CD4-positive, alpha-beta T cell treated with Interleukin-2 at 100 ng/mL for 4 hours (primary cell): ENCODE results near the gene IER2.
A peak's percentile ranks its signal among the peaks of the same experiment; 100 is the strongest.
"Not testable (repeated sequence)": the region's sequence is repeated elsewhere in the genome, so short reads cannot be mapped to it uniquely, and the experiment has no call there.

Experiments used
- DNase-seq: peaks from one replicate; pipeline ENCODE4 v3.0.0-alpha.2; 2020; ENCODE audit warnings: low spot score

The IER2 gene

DNA sequence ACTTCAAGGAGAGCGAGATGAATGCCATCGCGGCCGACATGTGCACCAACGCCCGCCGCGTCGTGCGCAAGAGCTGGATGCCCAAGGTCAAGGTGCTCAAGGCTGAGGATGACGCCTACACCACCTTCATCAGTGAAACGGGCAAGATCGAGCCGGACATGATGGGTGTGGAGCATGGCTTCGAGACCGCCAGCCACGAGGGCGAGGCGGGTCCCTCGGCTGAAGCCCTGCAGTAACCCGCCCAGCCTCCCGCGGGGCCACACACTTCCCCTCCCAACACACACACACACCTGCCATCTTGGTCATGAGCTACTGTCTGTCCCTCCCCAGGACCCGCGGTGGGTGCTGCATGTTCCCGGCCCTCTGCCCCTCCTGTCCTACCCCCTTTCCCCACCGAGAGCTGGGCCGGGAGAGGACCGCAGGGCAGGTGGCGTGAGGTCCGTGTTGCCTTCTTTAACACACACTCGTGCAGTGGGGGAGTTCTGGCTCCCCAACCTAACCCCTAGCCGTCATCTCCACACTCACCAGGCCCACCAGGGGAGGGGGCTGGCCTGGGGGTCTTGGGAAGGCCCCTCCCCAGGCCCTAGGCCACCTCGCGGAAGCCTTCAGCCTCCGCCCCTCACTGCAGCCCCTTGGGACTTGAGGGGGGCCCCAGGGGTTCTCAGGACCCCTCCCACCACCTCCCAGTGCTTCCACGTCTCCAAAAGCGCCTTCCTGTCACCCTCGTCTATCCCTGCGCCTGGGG lies 11.9 kb upstream of the IER2 start:
- DNase-seq: no peak

DNA sequence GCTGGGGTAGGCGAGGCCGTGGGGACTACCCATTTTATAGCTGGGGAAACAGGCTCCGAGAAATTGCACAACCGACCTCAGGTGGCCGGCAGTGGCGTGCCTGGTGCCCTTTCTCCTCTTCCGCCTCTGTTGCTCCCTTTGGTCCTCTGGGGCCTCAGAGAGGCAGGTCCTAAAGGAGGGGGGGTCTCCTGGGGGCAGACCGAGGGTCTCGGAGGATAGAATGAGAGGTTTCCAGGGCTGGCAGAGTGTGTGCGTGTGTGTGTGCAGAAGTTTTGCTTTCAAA lies 11.4 kb upstream of the IER2 start:
- DNase-seq: no peak

DNA sequence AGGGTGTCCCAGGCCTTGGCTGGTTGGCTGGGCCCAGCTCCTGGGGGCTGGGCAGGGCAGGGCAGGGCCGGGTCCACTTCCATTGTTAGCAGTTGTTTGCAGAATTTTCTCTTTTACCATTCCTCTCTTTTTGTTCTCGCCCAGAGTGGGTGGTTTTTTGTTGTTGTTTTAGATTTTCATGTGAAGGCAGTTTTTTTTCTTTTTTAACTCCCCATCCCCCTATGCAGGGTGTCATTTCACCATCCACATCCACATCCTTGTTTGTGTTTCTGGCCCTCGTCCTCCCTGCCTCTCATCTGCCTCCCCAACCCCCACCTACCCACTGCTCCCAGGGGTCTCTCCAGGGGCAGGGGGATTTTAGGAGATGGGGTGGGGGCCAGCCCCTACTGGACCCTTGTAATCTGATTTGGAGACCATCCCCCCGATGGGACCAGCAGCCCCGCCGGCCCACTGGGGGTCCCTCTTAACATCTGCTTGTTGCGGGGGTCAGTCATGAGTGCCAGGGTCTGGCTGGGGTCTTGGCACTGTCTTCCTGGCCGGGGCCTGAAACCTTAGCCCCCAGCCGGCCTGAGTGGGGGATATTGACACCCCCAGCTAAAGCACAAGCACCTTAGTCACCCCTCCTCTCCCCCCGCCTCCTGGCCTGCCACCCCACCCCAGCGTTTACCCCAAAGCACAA lies 10.4 kb upstream of the IER2 start:
- no peak for DNase-seq

DNA sequence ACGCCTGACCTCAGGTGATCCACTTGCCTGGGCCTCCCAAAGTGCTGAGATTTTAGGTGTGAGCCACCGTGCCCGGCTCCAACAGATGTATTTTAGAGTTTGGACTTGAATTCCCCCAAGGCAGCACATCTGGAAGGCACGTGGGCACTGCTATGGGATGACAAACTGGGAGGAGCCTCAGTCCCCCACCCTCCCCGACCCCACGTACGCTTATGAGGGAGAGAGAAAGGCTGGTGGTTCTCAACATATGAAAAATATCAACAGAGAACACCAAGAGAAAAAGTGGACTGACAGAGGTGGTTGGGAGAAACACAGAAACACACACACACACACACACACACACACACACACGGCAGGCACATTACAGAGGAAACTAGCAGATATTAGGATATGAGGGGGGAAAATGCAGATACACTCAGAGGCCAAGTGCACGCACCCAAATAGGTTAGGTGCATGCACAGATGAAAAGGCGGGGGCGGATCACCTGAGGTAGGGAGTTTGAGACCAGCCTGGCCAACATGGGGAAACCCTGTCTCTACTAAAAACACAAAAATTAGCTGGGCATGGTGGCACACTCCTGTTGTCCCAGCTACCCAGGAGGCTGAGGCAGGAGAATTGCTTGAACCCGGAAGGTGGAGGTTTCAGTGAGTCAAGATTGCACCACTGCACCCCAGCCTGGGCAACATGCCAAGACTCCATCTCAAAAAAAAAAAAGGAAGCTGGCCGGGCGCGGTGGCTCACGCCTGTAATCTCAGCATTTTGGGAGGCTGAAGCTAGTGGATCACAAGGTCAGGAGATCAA lies 3.2 kb upstream of the IER2 start:
- DNase-seq: no peak

DNA sequence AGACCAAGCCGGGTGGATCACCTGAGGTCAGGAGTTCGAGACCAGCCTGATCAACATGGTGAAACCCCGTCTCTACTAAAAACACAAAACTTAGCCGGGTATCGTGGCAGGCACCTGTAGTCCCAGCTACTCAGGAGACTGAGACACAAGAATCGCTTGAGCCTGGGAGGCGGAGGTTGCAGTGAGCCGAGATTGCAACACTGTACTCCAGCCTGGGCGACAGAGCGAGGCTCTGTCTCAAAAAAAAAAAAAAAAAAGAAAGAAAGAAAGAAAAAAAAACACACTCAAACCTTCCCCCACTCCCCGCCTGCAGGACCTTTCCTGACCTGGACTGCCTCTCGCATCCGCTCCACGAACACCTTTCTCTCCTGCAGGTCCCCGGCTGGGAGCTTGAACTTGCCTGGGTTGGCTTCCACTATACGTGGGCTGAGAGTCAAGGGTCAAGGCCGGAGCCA lies 1.0 kb upstream of the IER2 start:
- DNase-seq: not testable (repeated sequence)

DNA sequence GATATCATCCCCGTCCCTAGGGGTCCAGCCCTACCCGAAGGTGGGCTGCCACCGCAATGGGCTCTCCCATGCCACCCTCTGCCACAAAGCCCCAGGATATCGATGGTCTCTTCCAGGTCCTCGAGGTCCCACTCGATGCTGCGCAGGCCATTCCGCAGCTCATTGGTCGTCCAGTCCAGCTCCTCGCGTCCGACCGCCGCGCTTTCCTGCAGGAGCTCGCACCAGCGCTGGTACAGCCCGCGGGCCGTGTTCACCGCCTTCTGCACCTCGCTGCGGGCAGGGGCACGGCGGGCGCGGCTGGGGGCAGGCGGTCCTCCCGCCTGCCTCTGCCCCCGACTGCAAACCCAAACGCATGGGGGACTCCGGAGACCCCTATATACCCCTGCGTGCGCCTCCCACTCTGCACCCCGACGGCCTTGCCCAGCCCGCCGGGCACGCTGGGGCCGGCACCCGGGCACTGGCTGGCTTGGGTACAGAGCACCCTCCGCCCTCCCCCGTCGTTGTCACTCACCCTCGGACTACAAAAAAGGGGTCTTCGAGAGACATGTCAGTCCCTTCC lies 504 bp upstream of the IER2 start:
- DNase-seq: no peak

DNA sequence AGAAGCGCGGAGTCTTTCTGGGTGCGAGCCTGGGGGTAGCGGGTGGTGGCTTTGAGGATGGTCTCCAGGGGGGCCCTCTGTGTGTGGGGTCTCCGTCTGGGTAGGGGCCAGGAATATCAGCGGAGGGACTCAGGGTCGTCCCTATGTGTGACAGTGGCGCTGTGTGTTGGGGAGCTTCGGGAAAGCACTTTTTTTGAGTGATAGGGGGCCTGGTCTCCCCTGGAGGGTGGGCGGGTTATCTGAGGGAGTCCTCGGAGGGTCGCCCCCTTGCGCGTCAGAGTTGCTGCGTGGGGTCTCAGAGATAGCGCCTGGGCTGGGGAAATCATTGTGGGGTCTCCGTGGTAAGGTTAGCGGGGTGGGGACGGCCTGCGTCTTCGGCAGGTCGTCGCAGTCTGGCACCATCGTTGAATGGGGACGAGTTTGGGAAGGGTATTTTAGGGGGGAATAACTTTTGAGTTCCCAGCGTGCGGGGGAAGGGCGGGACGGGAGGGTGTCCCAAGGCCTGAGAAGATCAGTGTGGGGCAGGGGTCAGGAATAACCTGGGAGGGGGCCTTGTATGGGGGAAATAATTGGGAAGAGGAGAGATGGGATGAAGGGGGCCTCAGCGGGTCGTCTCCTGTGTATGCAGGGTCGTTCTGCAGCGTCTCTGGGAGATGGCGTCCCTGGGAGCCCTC lies 857 bp downstream of the IER2 start:
- DNase-seq: no peak

DNA sequence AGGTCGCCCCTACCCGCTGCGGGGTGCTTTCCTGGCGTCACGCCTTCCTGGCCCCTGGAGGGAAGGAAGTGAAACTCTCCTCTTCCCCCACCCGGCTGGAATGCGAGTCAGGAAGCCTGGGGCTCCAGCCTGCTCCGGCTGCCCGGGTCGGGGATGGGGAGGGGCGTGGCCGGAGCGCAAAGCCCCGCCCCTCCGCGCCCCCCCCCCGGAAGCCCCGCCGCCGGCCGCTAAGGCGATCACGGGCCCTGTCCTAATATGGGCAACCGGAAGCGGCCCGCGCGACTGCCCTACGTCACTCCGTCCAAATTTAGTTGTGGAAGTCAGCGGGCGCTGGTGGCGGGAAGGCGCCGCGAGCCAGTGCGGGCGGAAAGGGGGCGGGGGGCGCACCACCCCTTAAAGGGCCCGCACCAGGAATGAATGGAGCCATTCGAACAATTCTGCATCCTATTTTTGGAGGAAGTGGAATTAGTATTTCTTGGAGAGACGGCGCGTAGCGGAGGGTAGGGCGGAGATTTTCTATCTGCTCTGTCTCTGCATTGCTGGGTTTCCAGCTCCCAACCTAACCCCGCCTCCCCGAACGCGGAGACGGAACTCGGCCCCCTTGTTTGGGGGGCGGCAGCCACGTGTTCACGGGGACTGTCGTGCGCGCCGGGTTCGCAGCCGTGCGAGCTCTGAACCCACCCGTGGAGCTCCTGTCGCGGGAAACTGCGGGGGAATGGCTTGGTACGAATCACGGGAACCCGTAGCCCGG lies 1.6 kb downstream of the IER2 start:
- peak; percentile 97 for DNase-seq

DNA sequence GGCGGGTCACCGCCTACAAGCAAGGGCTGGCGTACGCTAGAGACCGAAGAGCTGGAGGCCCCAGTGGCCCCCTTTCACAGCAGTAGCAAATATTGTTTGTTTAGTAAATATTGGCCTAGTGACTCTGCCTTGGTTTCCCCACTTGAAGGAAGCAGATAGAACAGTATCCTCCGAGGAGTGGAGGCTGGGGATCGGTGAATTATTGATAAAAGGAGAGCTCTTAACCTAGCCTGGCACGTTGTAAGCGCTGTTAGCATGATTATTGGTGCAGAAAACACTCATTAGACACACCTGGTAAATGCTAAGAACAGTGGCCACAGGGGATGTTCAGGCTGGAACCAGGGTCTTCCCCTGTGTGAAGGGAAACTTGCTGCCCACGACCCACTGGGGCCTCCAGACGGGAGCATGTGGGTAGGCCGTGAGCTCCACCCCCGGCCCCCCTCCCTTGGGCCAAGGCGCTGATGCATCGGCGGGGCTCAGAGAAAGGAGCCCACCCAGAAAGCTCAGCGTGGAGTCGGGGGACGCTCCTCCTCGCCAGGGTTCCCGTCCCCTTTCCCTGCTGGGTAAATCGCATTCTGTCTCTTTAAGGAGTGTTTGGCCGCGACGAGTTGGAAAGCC lies 2.3 kb downstream of the IER2 start:
- no peak for DNase-seq

DNA sequence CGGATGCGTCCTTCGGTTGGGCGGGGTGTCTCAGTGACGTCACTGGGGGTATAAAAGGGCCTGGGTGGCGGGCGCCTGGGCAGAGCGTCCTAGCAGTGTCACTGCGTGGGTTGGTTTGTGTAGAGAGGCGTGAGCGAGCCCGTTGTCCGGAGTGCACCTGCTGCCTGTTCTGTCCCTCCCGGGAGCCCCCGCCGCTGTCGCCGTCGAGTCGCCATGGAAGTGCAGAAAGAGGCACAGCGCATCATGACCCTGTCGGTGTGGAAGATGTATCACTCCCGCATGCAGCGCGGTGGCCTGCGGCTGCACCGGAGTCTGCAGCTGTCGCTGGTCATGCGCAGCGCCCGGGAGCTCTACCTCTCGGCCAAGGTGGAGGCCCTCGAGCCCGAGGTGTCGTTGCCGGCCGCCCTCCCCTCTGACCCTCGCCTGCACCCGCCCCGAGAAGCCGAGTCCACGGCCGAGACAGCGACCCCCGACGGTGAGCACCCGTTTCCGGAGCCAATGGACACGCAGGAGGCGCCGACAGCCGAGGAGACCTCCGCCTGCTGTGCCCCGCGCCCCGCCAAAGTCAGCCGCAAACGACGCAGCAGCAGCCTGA lies 2.9 kb downstream of the IER2 start:
- peak; percentile 98 for DNase-seq

DNA sequence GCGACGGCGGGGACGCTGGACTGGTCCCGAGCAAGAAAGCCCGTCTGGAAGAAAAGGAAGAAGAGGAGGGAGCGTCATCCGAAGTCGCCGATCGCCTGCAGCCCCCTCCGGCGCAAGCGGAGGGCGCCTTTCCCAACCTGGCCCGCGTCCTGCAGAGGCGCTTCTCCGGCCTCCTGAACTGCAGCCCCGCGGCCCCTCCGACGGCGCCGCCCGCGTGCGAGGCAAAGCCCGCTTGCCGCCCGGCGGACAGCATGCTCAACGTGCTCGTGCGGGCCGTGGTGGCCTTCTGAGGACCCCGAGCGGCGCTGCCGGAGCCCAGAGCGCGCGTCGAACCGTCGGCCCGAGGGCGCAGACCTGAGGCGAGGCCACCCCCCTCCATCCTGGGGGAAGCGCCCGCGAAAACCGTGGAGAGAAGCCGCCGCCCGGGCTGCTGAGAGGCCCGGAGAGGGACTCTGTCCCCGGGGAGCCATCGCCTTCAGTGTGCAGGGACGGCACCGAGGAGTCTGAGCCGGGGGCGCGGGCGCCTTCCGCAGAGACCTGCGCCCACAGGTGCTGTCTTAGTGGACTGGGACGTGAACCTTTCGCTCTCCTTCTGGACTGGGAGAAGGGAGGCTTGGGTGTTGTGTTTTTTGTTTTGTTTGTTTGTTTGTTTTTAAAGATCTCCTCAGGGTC lies 3.5 kb downstream of the IER2 start:
- no peak for DNase-seq

DNA sequence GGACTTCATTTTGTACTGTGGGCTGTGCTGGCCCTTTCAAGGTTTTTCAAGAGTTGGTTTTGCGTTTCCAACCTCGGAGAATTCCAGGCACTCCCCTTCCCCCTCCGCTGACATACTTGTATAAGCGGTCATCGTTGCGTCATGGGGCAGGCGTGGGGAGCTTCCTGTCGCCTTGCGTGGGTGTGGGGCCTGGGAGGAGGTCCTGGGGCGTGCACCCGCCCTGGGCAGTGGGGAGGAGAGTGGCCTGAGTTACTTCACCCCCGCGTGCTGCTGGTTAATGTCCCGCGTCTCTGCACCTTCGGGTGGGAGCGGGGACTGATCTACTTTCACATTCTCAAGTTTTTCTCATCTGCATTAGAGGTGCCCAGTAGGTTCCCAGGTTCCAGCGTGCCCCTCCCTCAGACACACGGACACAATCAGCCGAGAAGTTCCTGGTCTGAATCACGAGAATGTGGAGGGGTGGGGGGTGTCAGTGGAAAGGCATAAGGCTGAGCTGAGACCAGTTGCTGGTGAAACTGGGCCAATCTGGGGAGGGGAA lies 4.1 kb downstream of the IER2 start:
- peak; percentile 40 for DNase-seq

DNA sequence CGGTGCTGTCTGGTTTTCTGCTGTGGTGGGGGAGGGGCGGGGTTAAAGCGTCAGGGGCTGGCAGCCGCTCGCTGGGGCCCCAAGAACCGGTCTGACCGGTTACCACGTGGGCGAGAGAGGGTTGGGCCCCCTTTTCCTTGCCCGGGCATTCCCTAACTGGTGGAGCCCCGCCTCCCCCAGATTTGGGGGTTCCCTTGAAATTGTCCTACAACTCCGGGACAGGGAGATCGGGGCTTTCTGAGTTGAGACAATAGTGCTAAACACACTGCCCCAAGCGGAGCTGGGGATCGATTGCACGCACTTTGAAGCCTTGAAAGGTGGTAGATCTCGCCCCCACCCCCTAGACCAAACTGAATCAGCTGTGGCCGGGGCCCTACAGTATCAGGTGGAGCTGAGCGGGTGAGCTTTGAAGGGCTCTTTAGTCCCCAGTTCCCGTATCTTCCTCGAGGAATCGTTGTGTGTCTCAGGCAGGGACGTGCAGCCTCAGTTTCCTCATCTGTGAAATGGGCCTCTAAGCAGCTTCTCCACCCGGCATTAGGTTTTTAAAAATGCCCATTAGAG lies 4.8 kb downstream of the IER2 start:
- peak; percentile 84 for DNase-seq

DNA sequence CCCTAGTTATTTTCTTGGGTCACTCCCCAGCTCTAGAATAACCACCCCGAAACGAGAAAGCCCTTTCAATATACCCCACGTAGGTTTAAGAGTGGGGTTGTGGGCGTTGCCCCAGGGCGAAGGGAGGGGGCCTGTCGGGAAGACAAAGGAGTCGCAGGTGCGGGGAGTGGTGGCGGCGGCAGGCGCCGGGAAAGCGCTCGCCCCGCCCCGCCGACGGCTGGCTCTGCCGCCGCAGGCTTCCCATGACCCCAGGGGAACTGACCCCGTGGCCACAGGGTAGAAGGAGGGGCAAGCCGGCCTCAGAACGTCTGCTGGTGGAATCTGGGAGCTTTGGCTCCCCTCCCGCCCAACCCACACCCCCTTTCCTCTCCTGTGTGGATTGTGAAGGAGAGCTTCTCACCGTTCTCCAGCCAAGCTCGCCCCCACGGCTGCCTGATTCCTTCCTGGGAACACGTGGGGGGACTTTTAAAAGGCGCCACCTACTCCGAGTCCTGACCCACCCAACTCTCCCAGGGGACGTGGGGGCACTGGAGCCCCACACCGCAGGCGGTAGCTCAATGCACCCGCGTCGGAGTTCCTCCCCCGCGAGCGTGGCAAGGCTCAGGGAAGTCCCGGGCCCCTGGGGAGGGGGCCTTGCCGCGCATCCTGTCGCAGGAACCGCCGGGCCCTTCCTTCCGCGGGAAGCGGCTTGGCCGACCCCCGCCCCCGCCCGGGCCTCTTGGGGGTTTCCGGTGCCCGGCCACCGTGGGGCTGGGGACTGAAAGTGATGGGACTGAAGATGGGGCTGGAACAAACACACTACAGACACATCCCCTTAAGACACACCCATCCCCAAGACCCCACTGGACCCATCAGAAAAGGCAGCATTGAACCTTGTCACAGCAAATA lies 5.5 kb downstream of the IER2 start:
- DNase-seq: peak; percentile 69

DNA sequence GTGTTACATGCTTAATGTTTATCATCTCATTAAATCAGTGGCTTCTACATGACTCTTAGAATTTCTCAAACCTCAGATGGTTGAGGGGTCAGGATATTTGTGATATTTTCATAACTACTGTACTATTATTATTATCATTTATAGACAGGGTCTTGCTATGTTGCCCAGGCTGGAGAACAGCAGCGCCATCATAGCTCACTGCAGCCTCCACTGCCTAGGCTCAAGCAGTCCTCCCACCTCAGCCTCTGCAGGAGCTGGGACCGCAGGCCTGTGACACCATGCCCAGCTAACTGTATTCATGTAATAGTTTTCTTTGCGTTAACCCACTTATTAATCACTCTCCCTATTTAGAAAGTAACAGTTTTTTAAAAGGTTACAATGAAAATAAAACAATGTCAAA lies 9.5 kb downstream of the IER2 start:
- no peak for DNase-seq

DNA sequence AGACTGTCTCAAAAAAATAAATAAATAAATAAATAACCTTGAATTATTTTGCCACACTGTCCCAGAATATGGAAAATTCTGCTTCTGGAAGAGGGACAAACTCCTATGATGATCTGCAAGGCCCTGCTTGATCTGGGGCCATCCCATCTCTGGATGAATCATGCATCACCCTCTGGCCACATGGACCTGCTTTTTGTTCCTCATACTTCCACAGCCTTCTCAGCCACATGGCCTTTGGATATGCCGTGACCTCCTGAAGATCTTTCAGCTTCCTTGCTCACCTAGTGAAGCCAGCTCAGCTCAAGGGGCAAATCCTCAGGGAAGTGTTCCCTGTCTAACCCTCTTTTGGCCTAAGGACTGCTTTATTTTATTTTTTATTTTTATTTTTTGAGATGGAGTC lies 10.3 kb downstream of the IER2 start:
- no peak for DNase-seq

DNA sequence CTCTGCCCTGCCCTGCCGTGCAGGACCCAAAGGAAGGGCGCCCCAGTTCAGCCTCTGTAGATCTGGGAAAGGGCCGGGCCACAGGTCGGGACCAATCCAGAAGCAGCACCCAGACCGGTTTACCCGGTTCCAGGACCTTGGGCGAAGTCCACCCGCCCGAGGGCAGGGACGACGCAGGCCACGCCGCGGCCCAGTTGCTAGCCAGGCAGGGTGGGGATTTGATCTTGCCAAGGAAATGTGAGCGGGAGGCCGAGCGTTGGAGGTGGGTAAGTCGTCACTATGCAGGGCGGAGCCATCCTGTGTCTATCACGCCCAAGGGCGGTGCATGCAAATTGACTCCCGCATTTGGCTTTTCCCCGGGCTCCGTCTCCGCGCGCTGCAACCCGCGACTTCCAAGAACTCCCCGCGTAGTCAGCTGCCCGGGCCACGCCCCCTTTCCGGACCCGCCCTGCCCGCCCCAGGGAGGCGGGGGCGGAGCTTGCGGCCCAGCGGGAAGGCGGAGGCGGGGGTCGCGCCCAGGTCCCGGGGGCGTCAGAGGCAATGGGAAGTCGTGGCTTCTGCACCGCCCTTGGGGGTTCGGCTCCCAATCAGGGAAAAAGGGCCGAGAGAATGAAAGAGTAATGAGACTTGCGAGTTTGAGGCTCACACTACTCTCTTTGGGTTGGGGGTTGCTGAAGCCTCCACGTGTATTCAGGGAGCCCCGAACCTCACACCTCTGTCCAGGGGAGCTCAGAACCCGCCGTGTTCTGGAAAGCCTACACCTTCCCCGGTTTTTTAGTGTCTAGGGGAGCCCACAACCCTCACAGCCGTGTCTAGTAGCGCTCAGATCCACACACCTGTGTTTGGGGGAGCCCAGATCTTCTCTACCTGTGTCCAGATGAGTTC lies 12.8 kb downstream of the IER2 start:
- DNase-seq: peak; percentile 94
